ENCODE measurements around the gene MMP19.

MMP19 gene

DNA sequence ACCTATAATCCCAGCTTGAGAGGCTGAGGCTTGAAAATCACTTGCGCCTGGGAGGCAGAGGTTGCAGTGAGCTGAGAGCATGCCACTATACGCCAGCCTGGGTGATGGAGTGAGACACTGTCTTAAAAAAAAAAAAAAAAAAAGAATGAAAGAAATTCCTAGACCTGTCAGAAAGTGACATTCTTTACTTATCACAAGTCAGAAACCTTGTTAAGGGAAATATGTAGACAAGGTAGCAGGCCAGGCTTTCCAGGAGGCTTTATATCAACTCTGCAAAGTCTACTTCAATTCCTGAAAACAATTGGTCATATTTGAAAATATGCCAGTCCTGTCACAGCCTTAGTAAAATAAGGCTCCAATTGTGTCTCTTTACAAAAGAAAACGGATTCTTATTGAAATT, 19.1 kb upstream of the MMP19 start:
- TF ChIP-seq REST (IDR thresholded peaks at IDR 0.05; ENCODE audit: insufficient read depth in 1 of 2, low read depth in 2 of 2, low read length in 2 of 2) (no peak), POLR2AphosphoS5 (IDR thresholded peaks at IDR 0.05; ENCODE audit: low read depth, low read length) (no peak), FOXP2 (optimal IDR thresholded peaks at IDR 0.05; ENCODE audit: borderline replicate concordance, extremely low read depth, extremely low read length, insufficient read depth) (no peak), SIN3A (IDR thresholded peaks at IDR 0.05; ENCODE audit: borderline replicate concordance, insufficient read depth, low read length) (no peak), TAF1 (IDR thresholded peaks at IDR 0.05; ENCODE audit: borderline replicate concordance, insufficient read depth, low read length) (no peak)

- no peak for TF ChIP-seq TAF1 (IDR thresholded peaks at IDR 0.05; ENCODE audit: borderline replicate concordance, insufficient read depth, low read length)
- no peak for TF ChIP-seq POLR2AphosphoS5 (IDR thresholded peaks at IDR 0.05; ENCODE audit: low read depth, low read length)
- no peak for TF ChIP-seq SIN3A (IDR thresholded peaks at IDR 0.05; ENCODE audit: borderline replicate concordance, insufficient read depth, low read length)
- no peak for TF ChIP-seq REST (IDR thresholded peaks at IDR 0.05; ENCODE audit: insufficient read depth in 1 of 2, low read depth in 2 of 2, low read length in 2 of 2)
- no peak for TF ChIP-seq FOXP2 (optimal IDR thresholded peaks at IDR 0.05; ENCODE audit: borderline replicate concordance, extremely low read depth, extremely low read length, insufficient read depth)
Observed at GRCh38 chr12:55861396-55861795, 18.7 kb upstream of the MMP19 start.

DNA sequence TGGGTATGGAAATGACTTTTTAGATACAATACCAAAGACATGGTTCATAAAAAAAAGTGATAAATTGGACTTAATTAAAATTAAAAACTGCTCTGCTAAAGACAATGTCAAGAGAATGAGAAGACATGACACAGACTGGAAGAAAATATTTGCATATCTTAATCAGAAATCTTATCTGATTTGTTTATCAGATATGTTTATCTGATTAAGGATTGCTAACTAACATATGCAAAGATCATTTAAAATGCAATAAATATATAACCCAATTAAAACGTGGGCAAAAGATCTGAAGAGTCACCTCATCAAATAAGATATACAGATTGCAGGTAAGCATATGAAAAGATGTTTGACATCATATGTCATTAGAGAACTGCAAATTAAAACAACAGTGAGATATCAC, 10.0 kb upstream of the MMP19 start:
- TF ChIP-seq SIN3A (IDR thresholded peaks at IDR 0.05; ENCODE audit: borderline replicate concordance, insufficient read depth, low read length) (no peak), FOXP2 (optimal IDR thresholded peaks at IDR 0.05; ENCODE audit: borderline replicate concordance, extremely low read depth, extremely low read length, insufficient read depth) (no peak), TAF1 (IDR thresholded peaks at IDR 0.05; ENCODE audit: borderline replicate concordance, insufficient read depth, low read length) (no peak), REST (IDR thresholded peaks at IDR 0.05; ENCODE audit: insufficient read depth in 1 of 2, low read depth in 2 of 2, low read length in 2 of 2) (no peak), POLR2AphosphoS5 (IDR thresholded peaks at IDR 0.05; ENCODE audit: low read depth, low read length) (no peak)

GRCh38 chr12:55850893-55851292, 8.2 kb upstream of the MMP19 start:
- TF ChIP-seq REST (IDR thresholded peaks at IDR 0.05; ENCODE audit: insufficient read depth in 1 of 2, low read depth in 2 of 2, low read length in 2 of 2) (no peak), SIN3A (IDR thresholded peaks at IDR 0.05; ENCODE audit: borderline replicate concordance, insufficient read depth, low read length) (no peak), POLR2AphosphoS5 (IDR thresholded peaks at IDR 0.05; ENCODE audit: low read depth, low read length) (no peak), TAF1 (IDR thresholded peaks at IDR 0.05; ENCODE audit: borderline replicate concordance, insufficient read depth, low read length) (no peak), FOXP2 (optimal IDR thresholded peaks at IDR 0.05; ENCODE audit: borderline replicate concordance, extremely low read depth, extremely low read length, insufficient read depth) (no peak)

- TF ChIP-seq FOXP2 (optimal IDR thresholded peaks at IDR 0.05; ENCODE audit: borderline replicate concordance, extremely low read depth, extremely low read length, insufficient read depth) (no peak), TAF1 (IDR thresholded peaks at IDR 0.05; ENCODE audit: borderline replicate concordance, insufficient read depth, low read length) (no peak), SIN3A (IDR thresholded peaks at IDR 0.05; ENCODE audit: borderline replicate concordance, insufficient read depth, low read length) (no peak), POLR2AphosphoS5 (IDR thresholded peaks at IDR 0.05; ENCODE audit: low read depth, low read length) (no peak), REST (IDR thresholded peaks at IDR 0.05; ENCODE audit: insufficient read depth in 1 of 2, low read depth in 2 of 2, low read length in 2 of 2) (no peak)
Observed at GRCh38 chr12:55850401-55850800, 7.7 kb upstream of the MMP19 start.
